Measurements from ENCODE around the gene SERPINA1.

The SERPINA1 gene

GRCh38 chr14:94397289-94398181 lies 9.1 kb upstream of the SERPINA1 start:
- no peak for DNase-seq (ENCODE audit: low read depth)

DNA sequence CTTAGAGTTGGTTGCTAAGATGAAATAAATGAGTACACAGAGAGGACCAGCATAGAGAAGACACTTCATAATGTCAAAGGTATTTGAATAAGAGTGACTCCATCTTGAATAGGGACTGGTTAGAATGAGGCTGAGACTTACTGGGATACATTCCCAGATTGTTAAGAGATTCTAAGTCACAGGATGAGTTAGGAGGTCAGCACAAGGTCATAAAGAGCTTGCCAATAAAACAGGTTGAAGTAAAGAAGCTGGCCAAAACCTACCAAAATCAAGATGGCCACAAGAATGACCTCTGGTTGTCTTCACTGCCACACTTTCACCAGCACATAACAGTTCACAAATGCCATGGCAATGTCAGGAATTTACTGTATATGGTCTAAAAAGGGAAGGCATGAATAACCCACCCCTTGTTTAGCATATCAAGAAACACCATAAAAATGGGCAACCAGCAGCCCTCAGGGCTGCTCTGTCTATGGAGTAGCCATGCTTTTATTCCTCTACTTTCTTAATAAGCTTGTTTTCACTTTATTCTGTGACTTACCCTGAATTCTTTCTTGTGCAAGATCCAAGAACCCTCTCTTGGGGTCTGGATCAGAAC lies 8.3 kb upstream of the SERPINA1 start:
- no peak for DNase-seq (ENCODE audit: low read depth)

- DNase-seq (ENCODE audit: low read depth): no peak
Observed at GRCh38 chr14:94395888-94396574, 7.6 kb upstream of the SERPINA1 start.

DNA sequence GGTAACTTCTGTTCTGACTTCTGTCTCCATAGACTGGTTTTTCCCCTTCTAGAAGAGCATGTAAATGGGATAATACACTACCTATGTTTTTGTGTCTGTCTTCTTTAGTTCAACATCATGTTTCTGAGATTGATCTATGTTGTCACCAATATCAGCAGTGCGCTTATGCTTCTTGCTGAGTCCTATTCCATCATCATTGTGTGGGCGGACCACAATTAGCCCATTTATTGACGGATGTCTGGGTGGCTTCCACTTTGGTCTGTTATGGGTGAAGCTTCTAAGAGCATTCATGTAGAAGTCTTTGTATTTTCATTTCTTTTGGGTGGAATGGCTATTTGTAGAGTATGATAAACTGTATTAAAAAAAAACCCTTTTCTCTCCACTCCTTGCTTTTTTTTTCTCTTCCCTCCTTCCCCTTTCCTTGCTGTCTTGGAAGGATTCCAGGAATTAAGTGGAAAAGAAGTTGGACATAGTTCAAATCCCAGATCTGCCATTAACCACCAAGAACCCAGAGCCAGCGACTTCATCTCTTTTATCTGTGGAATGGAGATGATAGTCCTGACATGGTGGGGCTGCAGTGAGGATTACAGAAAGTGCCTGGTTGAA lies 7.0 kb upstream of the SERPINA1 start:
- DNase-seq (ENCODE audit: low read depth): no peak

GRCh38 chr14:94394581-94395207 lies 6.3 kb upstream of the SERPINA1 start:
- DNase-seq (ENCODE audit: low read depth): no peak

DNA sequence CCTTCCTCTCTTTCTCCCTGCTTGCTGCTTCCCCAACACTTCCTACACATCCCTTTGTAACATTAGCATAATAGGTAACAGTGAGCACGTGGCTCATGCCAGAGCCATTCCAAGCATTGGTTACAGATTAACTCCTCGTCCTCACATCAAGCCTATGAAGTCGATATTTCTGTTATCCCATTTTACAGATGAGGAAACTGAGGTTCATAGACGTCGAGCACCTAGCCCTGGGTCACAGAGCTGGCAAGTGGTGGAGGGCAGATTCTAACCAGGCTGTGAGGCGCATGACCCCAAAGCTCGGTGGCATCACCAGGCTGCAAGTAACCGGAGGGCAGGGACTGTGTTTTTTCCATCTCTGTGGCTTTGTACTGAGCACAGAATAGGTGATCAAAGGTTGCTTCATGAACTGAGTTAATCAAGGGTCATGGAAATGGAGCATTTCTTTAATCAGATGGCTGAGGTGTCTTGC lies 5.7 kb upstream of the SERPINA1 start:
- DNase-seq (ENCODE audit: low read depth): no peak

GRCh38 chr14:94393474-94393873 lies 5.1 kb upstream of the SERPINA1 start:
- no peak for DNase-seq (ENCODE audit: low read depth)

- DNase-seq (ENCODE audit: low read depth): no peak
Observed at GRCh38 chr14:94392510-94392935, 4.1 kb upstream of the SERPINA1 start.

GRCh38 chr14:94391281-94391975 lies 3.0 kb upstream of the SERPINA1 start:
- no peak for DNase-seq (ENCODE audit: low read depth)

- no peak for DNase-seq (ENCODE audit: low read depth)
Observed at GRCh38 chr14:94390372-94391086, 2.1 kb upstream of the SERPINA1 start.

- DNase-seq (ENCODE audit: low read depth): no peak
Observed at GRCh38 chr14:94389731-94390371, 1.4 kb upstream of the SERPINA1 start.

DNA sequence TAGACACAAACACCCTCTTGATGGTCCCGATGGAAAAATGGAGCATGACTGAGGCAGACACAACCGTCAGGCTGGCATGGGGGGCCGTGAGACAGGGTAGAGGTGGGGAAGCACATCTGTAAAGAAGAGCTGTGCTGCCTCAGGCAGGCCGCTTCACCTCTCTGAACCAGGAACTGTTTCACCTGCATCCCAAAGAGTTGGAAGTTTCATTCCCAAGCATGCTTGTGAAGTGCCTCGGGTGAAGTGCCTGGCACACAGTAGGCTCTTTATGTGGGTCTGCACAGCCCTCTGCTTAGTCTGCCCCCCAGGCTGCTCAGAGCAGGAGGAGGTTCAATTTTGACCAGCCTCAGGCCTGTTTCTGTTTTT lies 685 bp upstream of the SERPINA1 start:
- no peak for DNase-seq (ENCODE audit: low read depth)

DNA sequence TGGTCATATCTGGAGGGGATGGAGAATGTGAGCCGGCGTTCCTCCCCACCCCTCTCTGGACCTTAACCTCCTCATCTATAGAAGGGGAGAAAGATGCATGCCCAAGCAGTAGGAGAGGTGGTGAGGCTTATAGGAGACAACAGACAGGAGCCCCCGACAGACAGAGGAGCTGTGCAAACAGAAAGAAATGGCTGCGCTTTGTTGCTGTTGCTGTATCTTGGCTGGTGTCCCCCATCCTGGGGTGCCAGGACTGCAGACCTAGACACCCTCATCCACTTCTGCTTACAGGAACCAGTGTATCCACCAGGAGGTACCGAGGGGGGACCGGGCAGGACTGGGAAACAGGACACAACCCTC lies 397 bp downstream of the SERPINA1 start:
- no peak for DNase-seq (ENCODE audit: low read depth)

DNA sequence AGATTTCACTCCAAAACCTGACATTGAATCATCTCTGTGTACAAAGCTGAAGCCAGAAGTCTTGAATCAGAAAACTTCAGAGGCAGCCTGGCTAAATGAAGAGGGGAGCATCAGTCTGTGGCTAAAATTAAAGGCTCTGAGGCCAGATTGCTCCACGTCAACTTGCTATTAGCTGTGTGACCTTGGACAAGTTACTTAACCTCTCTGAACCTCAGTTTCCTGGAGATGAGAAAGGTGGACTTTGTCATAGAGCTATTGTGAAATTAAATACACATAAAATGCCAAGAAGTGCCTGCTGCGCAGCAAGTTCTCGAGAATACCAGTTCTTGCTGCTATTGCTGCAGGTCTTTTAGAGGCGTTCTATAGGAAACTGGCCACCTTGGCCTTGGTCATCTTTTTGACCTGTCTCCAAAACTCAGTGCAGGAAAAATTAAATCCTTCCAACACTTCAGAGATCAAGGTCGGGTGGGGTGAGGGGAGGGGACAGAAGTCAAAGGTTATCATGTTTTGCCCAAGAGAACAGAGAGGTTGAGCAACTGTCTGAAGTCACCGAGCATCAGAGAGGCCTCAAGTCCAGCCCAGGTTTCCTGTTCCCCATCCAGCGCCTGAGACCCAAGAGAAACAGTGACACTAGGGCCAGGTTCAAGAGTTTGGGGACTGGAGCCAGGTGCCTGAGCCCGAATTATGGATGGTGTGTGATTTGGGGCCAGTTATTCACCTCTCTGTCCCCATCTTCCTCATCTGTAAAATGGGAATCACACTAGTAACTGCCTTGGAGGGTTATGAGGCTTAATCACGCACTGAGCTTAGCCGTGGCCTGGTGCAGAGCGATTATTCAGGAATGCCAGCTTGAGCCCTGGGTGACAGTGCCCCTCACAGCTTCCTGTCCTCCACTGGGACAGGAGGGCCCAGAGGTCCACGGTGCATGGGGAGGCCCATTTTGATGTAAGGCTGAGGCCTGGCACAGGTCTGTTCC lies 1.1 kb downstream of the SERPINA1 start:
- no peak for DNase-seq (ENCODE audit: low read depth)

GRCh38 chr14:94386085-94387031 lies 2.0 kb downstream of the SERPINA1 start:
- no peak for DNase-seq (ENCODE audit: low read depth)

DNA sequence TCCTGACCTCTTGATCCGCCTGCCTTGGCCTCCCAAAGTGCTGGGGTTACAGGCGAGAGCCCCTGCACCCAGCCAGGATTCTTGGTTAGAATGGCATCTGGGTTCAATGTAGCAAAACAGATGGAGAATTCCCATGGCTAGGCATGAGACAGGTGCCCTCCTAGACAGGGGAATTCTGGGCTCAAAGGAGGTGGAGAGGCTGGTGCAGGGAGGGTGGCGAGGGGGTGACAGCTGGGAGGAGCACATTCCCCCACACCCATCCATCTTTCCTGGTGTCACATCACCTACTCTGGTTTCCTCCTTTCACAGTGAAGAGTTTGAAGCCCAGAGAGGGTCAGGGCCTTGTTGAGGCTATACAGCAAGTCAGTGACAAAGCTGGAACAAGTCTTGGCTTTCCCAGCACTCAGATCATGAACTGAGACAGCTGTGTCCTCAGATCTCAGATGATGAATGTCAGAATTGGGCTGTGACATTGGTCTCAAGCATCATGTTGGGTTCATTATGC lies 2.8 kb downstream of the SERPINA1 start:
- DNase-seq (ENCODE audit: low read depth): no peak

- no peak for DNase-seq (ENCODE audit: low read depth)
Observed at GRCh38 chr14:94384342-94384741, 4.1 kb downstream of the SERPINA1 start.

- DNase-seq (ENCODE audit: low read depth): no peak
Observed at GRCh38 chr14:94383777-94384176, 4.6 kb downstream of the SERPINA1 start.
